Measurements from ENCODE around the gene SH3RF3.

DNA sequence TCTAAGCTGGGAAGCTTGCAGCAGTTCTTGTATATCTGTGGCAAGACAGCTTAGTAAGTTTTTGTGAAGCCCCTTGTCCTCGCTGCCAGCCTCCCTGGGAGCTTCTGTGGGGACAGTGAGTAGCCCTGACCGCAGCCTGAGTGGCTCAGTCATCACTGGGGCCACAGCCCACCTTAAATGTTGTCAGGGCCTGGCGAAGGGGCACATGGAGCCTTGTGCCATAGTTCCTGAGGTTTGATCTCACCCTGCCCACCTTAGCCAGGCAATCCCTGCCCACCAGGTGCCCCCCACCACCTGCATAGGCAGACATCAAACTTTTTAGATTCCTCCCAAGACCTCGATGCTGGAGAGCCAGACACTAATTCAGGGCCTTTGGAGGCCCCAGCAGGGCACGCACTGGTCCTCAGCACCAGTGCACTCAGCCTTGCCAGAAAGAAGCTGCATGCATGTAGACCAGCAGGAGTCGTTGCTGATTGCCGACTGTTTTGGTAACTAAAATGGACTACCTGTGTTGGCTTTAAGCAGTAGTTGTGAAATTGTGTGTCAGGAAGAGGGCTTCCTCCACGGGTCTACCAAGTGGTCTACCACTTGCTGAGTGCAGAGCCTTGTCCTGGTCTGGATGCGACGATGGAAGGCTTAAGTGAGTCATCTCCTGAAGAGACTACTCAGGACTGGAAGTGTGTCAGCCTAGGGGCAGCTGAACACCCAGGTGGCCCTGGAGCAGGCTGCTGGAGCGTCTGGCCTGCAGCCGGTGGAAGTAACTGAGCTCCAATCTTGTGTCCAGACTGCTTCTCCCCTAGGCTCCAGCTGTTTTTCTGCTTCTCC lies 251.7 kb downstream of the SH3RF3 start:
- TF ChIP-seq CTCF (IDR thresholded peaks at IDR 0.05 in 2 of 3, conservative IDR thresholded peaks at IDR 0.05 in 1 of 3; ENCODE audit: borderline replicate concordance in 1 of 3, insufficient read depth in 1 of 3, low read depth in 2 of 3, low read length in 2 of 3) (0 out of 6 replicates have a peak, but pooled peaks of 1 of the 3 experiments have one; percentile 11), YY1 (IDR thresholded peaks at IDR 0.05; ENCODE audit: extremely low read depth, insufficient replicate concordance, low read depth, low read length) (no peak), ZFX (IDR thresholded peaks at IDR 0.05) (no peak), CBX3 (IDR thresholded peaks at IDR 0.05; ENCODE audit: low read depth) (no peak), CEBPB (IDR thresholded peaks at IDR 0.05; ENCODE audit: low read depth) (no peak), REST (IDR thresholded peaks at IDR 0.05; ENCODE audit: low read depth) (no peak), POLR2A (IDR thresholded peaks at IDR 0.05; ENCODE audit: borderline replicate concordance, extremely low read depth, insufficient read depth, insufficient read length) (no peak), ATF3 (IDR thresholded peaks at IDR 0.05) (no peak), MAX (IDR thresholded peaks at IDR 0.05) (no peak), ZNF274 (IDR thresholded peaks at IDR 0.05; ENCODE audit: low read depth, low read length) (no peak), JUND (IDR thresholded peaks at IDR 0.05) (no peak), FOSL1 (IDR thresholded peaks at IDR 0.05; ENCODE audit: low read depth) (no peak), EZH2 (IDR thresholded peaks at IDR 0.05) (no peak), TCF7L2 (IDR thresholded peaks at IDR 0.05; ENCODE audit: borderline replicate concordance, extremely low read depth, insufficient read depth, insufficient read length) (no peak)

Measured in HCT116 (cell line).